Islet precursor cell (in vitro differentiated cells): ENCODE measurements around the gene CUL4A.
A peak's percentile ranks its signal among the peaks of the same experiment; 100 is the strongest.
"Not testable (repeated sequence)": the region's sequence is repeated elsewhere in the genome, so short reads cannot be mapped to it uniquely, and the experiment has no call there.

Source experiments
- DNase-seq: peaks from one replicate; pipeline ENCODE4 v3.0.0-alpha.2; 2018

CUL4A gene

GRCh38 chr13:113245849-113246796 is 36.7 kb downstream of the CUL4A start:
- no peak for DNase-seq

GRCh38 chr13:113252516-113253095 is 43.2 kb downstream of the CUL4A start:
- DNase-seq, result no peak

- not testable (repeated sequence) for DNase-seq
These were observed 48.5 kb downstream of the CUL4A start for GRCh38 chr13:113257908-113258307.

- DNase-seq, result no peak
These were observed 49.1 kb downstream of the CUL4A start for GRCh38 chr13:113258321-113259054.

- no peak for DNase-seq
These were observed 51.6 kb downstream of the CUL4A start for GRCh38 chr13:113260996-113261395.

GRCh38 chr13:113263016-113263415 is 53.6 kb downstream of the CUL4A start:
- not testable (repeated sequence) for DNase-seq

GRCh38 chr13:113267642-113268405 is 58.4 kb downstream of the CUL4A start:
- DNase-seq, result no peak

- DNase-seq, result no peak
These were observed 62.6 kb downstream of the CUL4A start for GRCh38 chr13:113272031-113272430.

GRCh38 chr13:113272701-113273181 is 63.3 kb downstream of the CUL4A start:
- no peak for DNase-seq

GRCh38 chr13:113273321-113273720 is 63.9 kb downstream of the CUL4A start:
- DNase-seq, result no peak

- DNase-seq, result peak; percentile 75
These were observed 64.6 kb downstream of the CUL4A start for GRCh38 chr13:113273851-113274590.

- no peak for DNase-seq
These were observed 65.3 kb downstream of the CUL4A start for GRCh38 chr13:113274721-113275120.

GRCh38 chr13:113275387-113275786 is 66.0 kb downstream of the CUL4A start:
- peak; percentile 84 for DNase-seq

- no peak for DNase-seq
These were observed 70.7 kb downstream of the CUL4A start for GRCh38 chr13:113280126-113280525.

- no peak for DNase-seq
These were observed 74.5 kb downstream of the CUL4A start for GRCh38 chr13:113283904-113284303.

GRCh38 chr13:113288880-113289279 is 79.5 kb downstream of the CUL4A start:
- DNase-seq, result no peak

GRCh38 chr13:113291129-113291528 is 81.7 kb downstream of the CUL4A start:
- DNase-seq, result no peak

- DNase-seq, result peak; percentile 71
These were observed 82.8 kb downstream of the CUL4A start for GRCh38 chr13:113292021-113292862.

- no peak for DNase-seq
These were observed 84.3 kb downstream of the CUL4A start for GRCh38 chr13:113293686-113294085.

- no peak for DNase-seq
These were observed 86.4 kb downstream of the CUL4A start for GRCh38 chr13:113295776-113296175.

- peak; percentile 98 for DNase-seq
These were observed 87.5 kb downstream of the CUL4A start, which contains the start of gene LAMP1 for GRCh38 chr13:113296823-113297369. Gene LAMP1, plus strand, starts transcription at chr13:113297239. Its CDS starts 196 bp downstream, at chr13:113297435.
